Renal cortical epithelial cell (primary cell): ENCODE results near the gene LDHAL6A. TPM values are rescaled to one million over a fixed set of nuclear protein-coding genes. Genes with fewer than 3 reads are reported as not detected.

Experiments
- DNase-seq: peaks from one replicate; pipeline ENCODE4 v3.0.0-alpha.2; 2011; ENCODE audit warnings: low read depth
- total RNA-seq: library from RNA; depleted of rRNA; stranded (reverse); fragments of >200 nt; gene quantifications from 2 replicates; pipeline ENCODE4 v1.2.3, GENCODE V29; 2014

Gene LDHAL6A
- total RNA-seq, 1 donor from 2014 or later, result not detected

- DNase-seq, result peak; percentile 4
Measured at GRCh38 chr11:18490736-18491485, 35.3 kb downstream of the LDHAL6A start.

- no peak for DNase-seq
Measured at GRCh38 chr11:18491924-18492323, 36.3 kb downstream of the LDHAL6A start.

- DNase-seq, result peak; percentile 13
Measured at GRCh38 chr11:18492888-18493287, 37.2 kb downstream of the LDHAL6A start.

GRCh38 chr11:18493310-18493709 lies 37.7 kb downstream of the LDHAL6A start:
- DNase-seq, result no peak

GRCh38 chr11:18495271-18495670 lies 39.6 kb downstream of the LDHAL6A start:
- DNase-seq, result no peak

GRCh38 chr11:18495703-18496102 lies 40.0 kb downstream of the LDHAL6A start:
- DNase-seq, result no peak

GRCh38 chr11:18498039-18498438 lies 42.4 kb downstream of the LDHAL6A start:
- DNase-seq, result no peak

- DNase-seq, result no peak
Measured at GRCh38 chr11:18501629-18502028, 46.0 kb downstream of the LDHAL6A start.

- no peak for DNase-seq
Measured at GRCh38 chr11:18502352-18502751, 46.7 kb downstream of the LDHAL6A start.

- DNase-seq, result no peak
Measured at GRCh38 chr11:18521122-18521521, 65.5 kb downstream of the LDHAL6A start.

- DNase-seq, result no peak
Measured at GRCh38 chr11:18522388-18522787, 66.7 kb downstream of the LDHAL6A start.

- DNase-seq, result no peak
Measured at GRCh38 chr11:18523084-18523483, 67.4 kb downstream of the LDHAL6A start.

- no peak for DNase-seq
Measured at GRCh38 chr11:18524248-18524647, 68.6 kb downstream of the LDHAL6A start.

- DNase-seq, result peak; percentile 24
Measured at GRCh38 chr11:18526130-18526520, 70.5 kb downstream of the LDHAL6A start.

- peak; percentile 85 for DNase-seq
Measured at GRCh38 chr11:18526521-18527296, 71.1 kb downstream of the LDHAL6A start, which contains the start of gene TSG101. TSG101 (minus strand) TSS chr11:18526942; CDS start chr11:18526816, 126 bp downstream.

GRCh38 chr11:18527512-18527911 lies 71.9 kb downstream of the LDHAL6A start:
- DNase-seq, result peak; percentile 71

Other genes starting within 250 kb of the LDHAL6A start
- gene SAA4, start 219.1 kb upstream of the LDHAL6A start, total RNA-seq, result 2.4 and 7.5 TPM in 2 replicates
- gene SAA2, start 207.2 kb upstream of the LDHAL6A start, total RNA-seq, result 225 and 425 TPM in 2 replicates
- 137 and 322 TPM in 2 replicates for gene SAA1, start 189.6 kb upstream of the LDHAL6A start, total RNA-seq
- gene HPS5, start 133.7 kb upstream of the LDHAL6A start, total RNA-seq, result 54.1 and 59.2 TPM in 2 replicates
- gene GTF2H1, start 133.3 kb upstream of the LDHAL6A start, total RNA-seq, result 67.6 and 72.2 TPM in 2 replicates
- 1,349 and 2,674 TPM in 2 replicates for gene LDHA, start 61.3 kb upstream of the LDHAL6A start, total RNA-seq
- 0.20 TPM in 1 of 2 replicates, not detected in the other for gene LDHC, start 43.5 kb upstream of the LDHAL6A start, total RNA-seq
- gene TSG101, start 71.1 kb downstream of the LDHAL6A start, total RNA-seq, result 64.8 and 95.5 TPM in 2 replicates
- 46.6 and 75.0 TPM in 2 replicates for gene UEVLD, start 132.9 kb downstream of the LDHAL6A start, total RNA-seq
- gene MISFA, start 143.9 kb downstream of the LDHAL6A start, total RNA-seq, result not detected in 2 replicates
- gene SPTY2D1, start 178.5 kb downstream of the LDHAL6A start, total RNA-seq, result 16.8 and 26.9 TPM in 2 replicates
- 4.2 and 18.8 TPM in 2 replicates for gene TMEM86A, start 242.9 kb downstream of the LDHAL6A start, total RNA-seq